Measurements from ENCODE around the gene TRIM52. TPM values are rescaled to one million over a fixed set of nuclear protein-coding genes. Genes with fewer than 3 reads are reported as not detected.

Gene TRIM52
- total RNA-seq, 1 experiment from 2014 or later: 7.8 TPM

DNA sequence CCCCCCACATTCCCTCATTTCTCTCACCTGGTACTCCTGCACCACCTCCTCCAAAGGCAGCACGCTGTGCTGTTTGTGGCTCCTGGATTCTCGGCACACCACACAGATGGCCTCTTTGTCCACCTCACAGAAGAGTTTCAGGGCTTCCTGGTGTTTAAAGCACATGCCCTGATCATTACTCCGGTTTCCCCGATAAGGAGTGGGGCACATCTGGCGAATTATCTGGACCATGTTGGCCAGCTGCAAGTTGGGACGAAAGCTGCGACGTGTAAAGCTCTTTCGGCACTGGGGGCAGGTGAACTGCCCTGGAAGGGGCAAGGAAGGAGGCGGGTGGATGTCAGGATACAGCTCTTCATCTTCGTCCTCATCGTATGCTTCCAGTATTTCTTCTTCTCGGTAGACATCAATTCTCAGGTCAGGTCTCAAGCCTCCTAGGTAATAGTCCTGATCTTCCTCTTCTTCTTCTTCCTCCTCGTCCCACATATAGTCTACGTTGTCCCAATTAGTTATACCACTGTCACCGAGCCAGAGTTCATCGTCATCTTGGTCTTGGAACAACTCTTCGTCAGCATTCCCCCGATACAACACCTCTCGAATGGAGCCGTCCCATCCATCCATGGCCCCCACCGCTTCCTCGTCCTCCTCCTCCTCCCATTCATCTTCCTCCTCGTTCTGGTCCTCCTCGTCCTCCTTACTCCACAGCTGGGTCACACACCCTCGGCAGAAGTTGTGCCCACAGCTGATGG is 796 bp downstream of the TRIM52 start:
- Mint-ChIP-seq H3K36me3 (peaks cover 31% of the 10 kb centered on the region), H3K9me3 (no peaks in the 10 kb centered on the region), H3K27ac (peak overlapping the region; percentile 70), H3K4me3 (peak overlapping the region; percentile 95), H3K27me3 (ENCODE audit: low read depth) (no peaks in the 10 kb centered on the region), H3K4me1 (peaks cover 24% of the 10 kb centered on the region)
- TF ChIP-seq TEAD1 (CRISPR knock-in tag; IDR thresholded peaks at IDR 0.05): no peak
- TF ChIP-seq, protein P1, sequence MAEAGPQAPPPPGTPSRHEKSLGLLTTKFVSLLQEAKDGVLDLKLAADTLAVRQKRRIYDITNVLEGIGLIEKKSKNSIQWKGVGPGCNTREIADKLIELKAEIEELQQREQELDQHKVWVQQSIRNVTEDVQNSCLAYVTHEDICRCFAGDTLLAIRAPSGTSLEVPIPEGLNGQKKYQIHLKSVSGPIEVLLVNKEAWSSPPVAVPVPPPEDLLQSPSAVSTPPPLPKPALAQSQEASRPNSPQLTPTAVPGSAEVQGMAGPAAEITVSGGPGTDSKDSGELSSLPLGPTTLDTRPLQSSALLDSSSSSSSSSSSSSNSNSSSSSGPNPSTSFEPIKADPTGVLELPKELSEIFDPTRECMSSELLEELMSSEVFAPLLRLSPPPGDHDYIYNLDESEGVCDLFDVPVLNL (CRISPR knock-in tag; IDR thresholded peaks at IDR 0.05; ENCODE audit: borderline replicate concordance, low read depth): no peak
- no peak for TF ChIP-seq MXD4 (CRISPR knock-in tag; IDR thresholded peaks at IDR 0.05; ENCODE audit: borderline replicate concordance)
- TF ChIP-seq, protein P2, sequence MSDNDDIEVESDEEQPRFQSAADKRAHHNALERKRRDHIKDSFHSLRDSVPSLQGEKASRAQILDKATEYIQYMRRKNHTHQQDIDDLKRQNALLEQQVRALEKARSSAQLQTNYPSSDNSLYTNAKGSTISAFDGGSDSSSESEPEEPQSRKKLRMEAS (CRISPR knock-in tag; IDR thresholded peaks at IDR 0.05): 0 out of 2 replicates have a peak, but pooled peaks have one; percentile 21
- POLR2A ChIA-PET: interaction anchor here (0.9 to 2.2 kb wide), 5 partner anchors 8 to 61 kb away, joined by 3 to 24 read pairs (median 4); partner anchors contain the start of gene RACK1
- no peak for ATAC-seq
- CTCF ChIA-PET: interaction anchor here (1.7 to 2.0 kb wide), 2 partner anchors 13 to 75 kb away, joined by 4 to 9 read pairs; no protein-coding TSS in a partner anchor
- DNase-seq (ENCODE audit: low spot score): no peak

DNA sequence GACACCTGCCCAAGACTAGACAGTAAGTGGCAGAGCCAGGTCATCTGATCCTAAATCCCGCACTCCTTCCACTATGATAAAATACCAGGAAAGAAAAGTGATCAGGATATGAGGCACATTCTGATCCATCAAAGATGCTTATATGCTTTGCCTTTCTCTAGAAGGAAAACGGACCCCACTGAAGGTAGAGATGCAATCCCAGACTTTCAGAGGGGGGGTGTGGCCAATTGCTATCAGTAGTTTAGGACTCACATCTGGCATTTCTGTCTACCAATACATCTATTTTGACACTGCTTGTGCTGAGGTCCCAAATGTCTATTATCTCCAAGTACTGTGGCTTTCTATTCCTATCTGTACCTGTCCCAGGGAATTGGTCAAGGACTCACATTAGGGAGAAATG is 1.7 kb downstream of the TRIM52 start:
- CTCF ChIA-PET: interaction anchor here (1.7 kb wide), 1 partner anchor 14 kb away, joined by 4 read pairs; no protein-coding TSS in a partner anchor
- DNase-seq (ENCODE audit: low spot score): no peak
- no peak for TF ChIP-seq ZNF263 (CRISPR knock-in tag; IDR thresholded peaks at IDR 0.05; ENCODE audit: low read depth)
- TF ChIP-seq FOXJ3 (CRISPR knock-in tag; IDR thresholded peaks at IDR 0.05; ENCODE audit: borderline replicate concordance): no peak
- no peak for TF ChIP-seq FOXK1 (CRISPR knock-in tag; IDR thresholded peaks at IDR 0.05)
- no peak for TF ChIP-seq GRHL2 (CRISPR knock-in tag; IDR thresholded peaks at IDR 0.05; ENCODE audit: insufficient replicate concordance, severe bottlenecking)
- TF ChIP-seq, protein P3, sequence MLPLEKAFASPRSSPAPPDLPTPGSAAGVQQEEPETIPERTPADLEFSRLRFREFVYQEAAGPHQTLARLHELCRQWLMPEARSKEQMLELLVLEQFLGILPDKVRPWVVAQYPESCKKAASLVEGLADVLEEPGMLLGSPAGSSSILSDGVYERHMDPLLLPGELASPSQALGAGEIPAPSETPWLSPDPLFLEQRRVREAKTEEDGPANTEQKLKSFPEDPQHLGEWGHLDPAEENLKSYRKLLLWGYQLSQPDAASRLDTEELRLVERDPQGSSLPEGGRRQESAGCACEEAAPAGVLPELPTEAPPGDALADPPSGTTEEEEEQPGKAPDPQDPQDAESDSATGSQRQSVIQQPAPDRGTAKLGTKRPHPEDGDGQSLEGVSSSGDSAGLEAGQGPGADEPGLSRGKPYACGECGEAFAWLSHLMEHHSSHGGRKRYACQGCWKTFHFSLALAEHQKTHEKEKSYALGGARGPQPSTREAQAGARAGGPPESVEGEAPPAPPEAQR (CRISPR knock-in tag; IDR thresholded peaks at IDR 0.05): no peak
- no peak for TF ChIP-seq TEAD1 (CRISPR knock-in tag; IDR thresholded peaks at IDR 0.05)
- no peak for TF ChIP-seq PRRX2 (CRISPR knock-in tag; IDR thresholded peaks at IDR 0.05)
- TF ChIP-seq SMAD3 (CRISPR knock-in tag; IDR thresholded peaks at IDR 0.05; ENCODE audit: borderline replicate concordance): no peak
- no peaks in the 10 kb centered on the region for H3K9me3 Mint-ChIP-seq
- H3K27me3 Mint-ChIP-seq (ENCODE audit: low read depth): no peaks in the 10 kb centered on the region
- peaks cover 37% of the 10 kb centered on the region for H3K36me3 Mint-ChIP-seq
- no peak for ATAC-seq
- no peak overlapping the region for H3K27ac Mint-ChIP-seq
- POLR2A ChIA-PET: interaction anchor here (0.9 to 1.5 kb wide), 2 partner anchors 13 to 60 kb away, joined by 3 to 4 read pairs; no protein-coding TSS in a partner anchor
- H3K4me1 Mint-ChIP-seq: peaks cover 22% of the 10 kb centered on the region
- peak overlapping the region; percentile 95 for H3K4me3 Mint-ChIP-seq

DNA sequence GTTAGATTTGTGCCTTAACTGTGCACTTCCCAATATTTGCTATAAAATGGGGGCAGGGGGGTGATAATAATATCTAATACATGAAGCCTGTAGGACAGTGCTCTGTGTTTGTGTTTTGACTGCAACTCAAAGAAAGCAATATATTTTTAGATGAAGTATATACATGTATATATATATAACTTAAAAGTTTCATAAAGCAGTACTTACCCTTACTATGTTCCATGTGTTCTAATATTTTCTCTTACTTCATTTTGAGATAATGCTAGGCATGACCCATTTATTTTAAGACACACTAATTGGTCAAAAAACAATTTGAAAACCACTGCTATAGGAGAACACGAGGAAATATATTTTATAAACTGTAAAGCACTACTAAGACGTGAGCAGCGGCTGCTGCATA is 2.4 kb downstream of the TRIM52 start:
- Mint-ChIP-seq H3K4me3 (peak overlapping the region; percentile 95), H3K36me3 (peaks cover 36% of the 10 kb centered on the region)

More for the DNA sequence above, 2.4 kb downstream of the TRIM52 start:
- peaks cover 22% of the 10 kb centered on the region for H3K4me1 Mint-ChIP-seq
- ChIA-PET POLR2A (no interaction called here), CTCF (no interaction called here)
- DNase-seq (ENCODE audit: low spot score) (no peak), ATAC-seq (no peak)
- no peaks in the 10 kb centered on the region for H3K9me3 Mint-ChIP-seq
- H3K27ac Mint-ChIP-seq: no peak overlapping the region
- TF ChIP-seq, protein P4, sequence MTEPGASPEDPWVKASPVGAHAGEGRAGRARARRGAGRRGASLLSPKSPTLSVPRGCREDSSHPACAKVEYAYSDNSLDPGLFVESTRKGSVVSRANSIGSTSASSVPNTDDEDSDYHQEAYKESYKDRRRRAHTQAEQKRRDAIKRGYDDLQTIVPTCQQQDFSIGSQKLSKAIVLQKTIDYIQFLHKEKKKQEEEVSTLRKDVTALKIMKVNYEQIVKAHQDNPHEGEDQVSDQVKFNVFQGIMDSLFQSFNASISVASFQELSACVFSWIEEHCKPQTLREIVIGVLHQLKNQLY (CRISPR knock-in tag; IDR thresholded peaks at IDR 0.05): no peak
- no peak for TF ChIP-seq TEAD1 (CRISPR knock-in tag; IDR thresholded peaks at IDR 0.05)
- no peak for TF ChIP-seq RELA (CRISPR knock-in tag; IDR thresholded peaks at IDR 0.05; ENCODE audit: borderline replicate concordance)
- TF ChIP-seq HMGA2 (CRISPR knock-in tag; IDR thresholded peaks at IDR 0.05): no peak
- TF ChIP-seq, protein P5, sequence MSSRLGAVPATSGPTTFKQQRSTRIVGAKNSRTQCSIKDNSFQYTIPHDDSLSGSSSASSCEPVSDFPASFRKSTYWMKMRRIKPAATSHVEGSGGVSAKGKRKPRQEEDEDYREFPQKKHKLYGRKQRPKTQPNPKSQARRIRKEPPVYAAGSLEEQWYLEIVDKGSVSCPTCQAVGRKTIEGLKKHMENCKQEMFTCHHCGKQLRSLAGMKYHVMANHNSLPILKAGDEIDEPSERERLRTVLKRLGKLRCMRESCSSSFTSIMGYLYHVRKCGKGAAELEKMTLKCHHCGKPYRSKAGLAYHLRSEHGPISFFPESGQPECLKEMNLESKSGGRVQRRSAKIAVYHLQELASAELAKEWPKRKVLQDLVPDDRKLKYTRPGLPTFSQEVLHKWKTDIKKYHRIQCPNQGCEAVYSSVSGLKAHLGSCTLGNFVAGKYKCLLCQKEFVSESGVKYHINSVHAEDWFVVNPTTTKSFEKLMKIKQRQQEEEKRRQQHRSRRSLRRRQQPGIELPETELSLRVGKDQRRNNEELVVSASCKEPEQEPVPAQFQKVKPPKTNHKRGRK (CRISPR knock-in tag; IDR thresholded peaks at IDR 0.05; ENCODE audit: borderline replicate concordance): no peak
- no peak for TF ChIP-seq FOXK1 (CRISPR knock-in tag; IDR thresholded peaks at IDR 0.05)
- TF ChIP-seq, protein P6, sequence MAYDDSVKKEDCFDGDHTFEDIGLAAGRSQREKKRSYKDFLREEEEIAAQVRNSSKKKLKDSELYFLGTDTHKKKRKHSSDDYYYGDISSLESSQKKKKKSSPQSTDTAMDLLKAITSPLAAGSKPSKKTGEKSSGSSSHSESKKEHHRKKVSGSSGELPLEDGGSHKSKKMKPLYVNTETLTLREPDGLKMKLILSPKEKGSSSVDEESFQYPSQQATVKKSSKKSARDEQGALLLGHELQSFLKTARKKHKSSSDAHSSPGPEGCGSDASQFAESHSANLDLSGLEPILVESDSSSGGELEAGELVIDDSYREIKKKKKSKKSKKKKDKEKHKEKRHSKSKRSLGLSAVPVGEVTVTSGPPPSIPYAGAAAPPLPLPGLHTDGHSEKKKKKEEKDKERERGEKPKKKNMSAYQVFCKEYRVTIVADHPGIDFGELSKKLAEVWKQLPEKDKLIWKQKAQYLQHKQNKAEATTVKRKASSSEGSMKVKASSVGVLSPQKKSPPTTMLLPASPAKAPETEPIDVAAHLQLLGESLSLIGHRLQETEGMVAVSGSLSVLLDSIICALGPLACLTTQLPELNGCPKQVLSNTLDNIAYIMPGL (CRISPR knock-in tag; IDR thresholded peaks at IDR 0.05): no peak
- TF ChIP-seq SP1 (CRISPR knock-in tag; conservative IDR thresholded peaks at IDR 0.05): no peak
- TF ChIP-seq, protein P2 (CRISPR knock-in tag; IDR thresholded peaks at IDR 0.05): no peak
- no peak for TF ChIP-seq ELF4 (CRISPR knock-in tag; IDR thresholded peaks at IDR 0.05; ENCODE audit: low read depth)
- no peaks in the 10 kb centered on the region for H3K27me3 Mint-ChIP-seq (ENCODE audit: low read depth)
